Cortex of kidney (tissue), 1 donor: ENCODE results near the gene SHANK3.

ENCODE experiments used
- DNase-seq: peaks from one replicate; lab custom pipeline; 2025; lab: John Stamatoyannopoulos, UW

The SHANK3 gene

GRCh38 chr22:50678218-50678650, 5.6 kb downstream of the SHANK3 start:
- DNase-seq: no peak

GRCh38 chr22:50678651-50679521, 6.3 kb downstream of the SHANK3 start:
- DNase-seq: no peak

GRCh38 chr22:50683086-50683993, 10.7 kb downstream of the SHANK3 start:
- DNase-seq: no peak

- DNase-seq: no peak
Observed at GRCh38 chr22:50683994-50684371, 11.4 kb downstream of the SHANK3 start.

- DNase-seq: no peak
Observed at GRCh38 chr22:50684501-50684900, 11.9 kb downstream of the SHANK3 start.

GRCh38 chr22:50684986-50685385, 12.4 kb downstream of the SHANK3 start:
- DNase-seq: no peak

- no peak for DNase-seq
Observed at GRCh38 chr22:50686794-50687193, 14.2 kb downstream of the SHANK3 start.

GRCh38 chr22:50687829-50688228, 15.2 kb downstream of the SHANK3 start:
- no peak for DNase-seq

GRCh38 chr22:50688448-50688847, 15.8 kb downstream of the SHANK3 start:
- DNase-seq: no peak

- DNase-seq: no peak
Observed at GRCh38 chr22:50691521-50691920, 18.9 kb downstream of the SHANK3 start.

- DNase-seq: no peak
Observed at GRCh38 chr22:50693462-50693861, 20.8 kb downstream of the SHANK3 start.

- no peak for DNase-seq
Observed at GRCh38 chr22:50694099-50694605, 21.5 kb downstream of the SHANK3 start.

GRCh38 chr22:50694766-50695420, 22.3 kb downstream of the SHANK3 start:
- no peak for DNase-seq

- DNase-seq: no peak
Observed at GRCh38 chr22:50695421-50696250, 23.0 kb downstream of the SHANK3 start.

- no peak for DNase-seq
Observed at GRCh38 chr22:50696251-50696798, 23.7 kb downstream of the SHANK3 start.

- no peak for DNase-seq
Observed at GRCh38 chr22:50696799-50697561, 24.4 kb downstream of the SHANK3 start.

GRCh38 chr22:50697667-50698506, 25.3 kb downstream of the SHANK3 start:
- no peak for DNase-seq

GRCh38 chr22:50698546-50698945, 25.9 kb downstream of the SHANK3 start:
- DNase-seq: no peak
